OCI-M1 (cell line): ENCODE results near the gene CORO2B.
A peak's percentile ranks its signal among the peaks of the same experiment; 100 is the strongest.

Experiments used
- DNase-seq: peaks from one replicate; lab custom pipeline; 2025; lab: John Stamatoyannopoulos, UW

Gene CORO2B

GRCh38 chr15:68553994-68554720 lies 24.6 kb upstream of the CORO2B start:
- DNase-seq: peak; percentile 82

GRCh38 chr15:68554721-68555678 lies 23.8 kb upstream of the CORO2B start:
- no peak for DNase-seq

- DNase-seq: no peak
Measured at GRCh38 chr15:68555679-68556037, 23.1 kb upstream of the CORO2B start.

GRCh38 chr15:68556139-68556990 lies 22.4 kb upstream of the CORO2B start:
- DNase-seq: no peak

GRCh38 chr15:68557469-68558317 lies 21.1 kb upstream of the CORO2B start:
- no peak for DNase-seq

GRCh38 chr15:68558318-68559305 lies 20.2 kb upstream of the CORO2B start:
- DNase-seq: no peak

- DNase-seq: peak; percentile 78
Measured at GRCh38 chr15:68559345-68560310, 19.2 kb upstream of the CORO2B start.

- no peak for DNase-seq
Measured at GRCh38 chr15:68560501-68561113, 18.2 kb upstream of the CORO2B start.

- no peak for DNase-seq
Measured at GRCh38 chr15:68561171-68561900, 17.5 kb upstream of the CORO2B start.

GRCh38 chr15:68561901-68562300 lies 16.9 kb upstream of the CORO2B start:
- DNase-seq: no peak

- no peak for DNase-seq
Measured at GRCh38 chr15:68564173-68564572, 14.6 kb upstream of the CORO2B start.

GRCh38 chr15:68565234-68565633 lies 13.6 kb upstream of the CORO2B start:
- DNase-seq: no peak

- no peak for DNase-seq
Measured at GRCh38 chr15:68565726-68566125, 13.1 kb upstream of the CORO2B start.

GRCh38 chr15:68566377-68566954 lies 12.3 kb upstream of the CORO2B start:
- DNase-seq: no peak

- DNase-seq: no peak
Measured at GRCh38 chr15:68567345-68567744, 11.4 kb upstream of the CORO2B start.

- DNase-seq: no peak
Measured at GRCh38 chr15:68570974-68571373, 7.8 kb upstream of the CORO2B start.

GRCh38 chr15:68571582-68571981 lies 7.2 kb upstream of the CORO2B start:
- no peak for DNase-seq
